Adipose tissue (tissue), 3 donors: ENCODE data around the gene PRICKLE2. TPM values are rescaled to one million over a fixed set of nuclear protein-coding genes. Genes with fewer than 3 reads are reported as not detected.

ENCODE experiments used
- H3K27ac ChIP-seq: one replicate; pipeline ENCODE4 v1.5.1; 2013; ENCODE audit warnings: low read depth, low read length
- WGBS, 3 donors: extraction: QIAGEN DNeasy Blood & Tissue Kit; methylation state at CpG; one replicate each; pipeline ENCODE4 v1.1.7; 2013; 5-methylcytosine and 5-hydroxymethylcytosine counted together
- polyA plus RNA-seq, 3 donors: library from polyadenylated mRNA; stranded (reverse); fragments of 200-250 nt; gene quantifications; one replicate each; pipeline ENCODE4 v1.2.3, GENCODE V29; 2013
- donor health status: healthy with polysubstance abuse.
- donor health status: Bipolar disorder and iron deficiency.
- donor health status: healthy.

The PRICKLE2 gene
- polyA plus RNA-seq, 3 donors = 2.2 to 13.2 (median 9.8) TPM

- 48 to 71% (median 61%) methylated on average over 4 of the region's 4 CpGs for WGBS, 3 donors
- H3K27ac ChIP-seq = no peak overlapping the region
These were observed 146.3 kb downstream of the PRICKLE2 start for GRCh38 chr3:64078966-64079365.

- WGBS, 3 donors = 88 to 91% (median 90%) methylated on average over 6 of the region's 6 CpGs
- no peak overlapping the region for H3K27ac ChIP-seq
These were observed 150.2 kb downstream of the PRICKLE2 start for GRCh38 chr3:64074895-64075679.

- no peak overlapping the region for H3K27ac ChIP-seq
- WGBS, 3 donors = 48 to 81% (median 55%) methylated on average over 3 of the region's 3 CpGs
These were observed 151.2 kb downstream of the PRICKLE2 start for GRCh38 chr3:64074060-64074459.

- WGBS, 3 donors = 30 to 42% (median 31%) methylated on average over 1 of the region's 1 CpG
- H3K27ac ChIP-seq = no peak overlapping the region
These were observed 152.0 kb downstream of the PRICKLE2 start for GRCh38 chr3:64073158-64073761.

GRCh38 chr3:64072126-64072525, 153.1 kb downstream of the PRICKLE2 start:
- no peak overlapping the region for H3K27ac ChIP-seq
- 56 to 91% (median 75%) methylated on average over 2 of the region's 2 CpGs for WGBS, 3 donors

GRCh38 chr3:64070704-64071103, 154.6 kb downstream of the PRICKLE2 start:
- H3K27ac ChIP-seq = no peak overlapping the region

DNA sequence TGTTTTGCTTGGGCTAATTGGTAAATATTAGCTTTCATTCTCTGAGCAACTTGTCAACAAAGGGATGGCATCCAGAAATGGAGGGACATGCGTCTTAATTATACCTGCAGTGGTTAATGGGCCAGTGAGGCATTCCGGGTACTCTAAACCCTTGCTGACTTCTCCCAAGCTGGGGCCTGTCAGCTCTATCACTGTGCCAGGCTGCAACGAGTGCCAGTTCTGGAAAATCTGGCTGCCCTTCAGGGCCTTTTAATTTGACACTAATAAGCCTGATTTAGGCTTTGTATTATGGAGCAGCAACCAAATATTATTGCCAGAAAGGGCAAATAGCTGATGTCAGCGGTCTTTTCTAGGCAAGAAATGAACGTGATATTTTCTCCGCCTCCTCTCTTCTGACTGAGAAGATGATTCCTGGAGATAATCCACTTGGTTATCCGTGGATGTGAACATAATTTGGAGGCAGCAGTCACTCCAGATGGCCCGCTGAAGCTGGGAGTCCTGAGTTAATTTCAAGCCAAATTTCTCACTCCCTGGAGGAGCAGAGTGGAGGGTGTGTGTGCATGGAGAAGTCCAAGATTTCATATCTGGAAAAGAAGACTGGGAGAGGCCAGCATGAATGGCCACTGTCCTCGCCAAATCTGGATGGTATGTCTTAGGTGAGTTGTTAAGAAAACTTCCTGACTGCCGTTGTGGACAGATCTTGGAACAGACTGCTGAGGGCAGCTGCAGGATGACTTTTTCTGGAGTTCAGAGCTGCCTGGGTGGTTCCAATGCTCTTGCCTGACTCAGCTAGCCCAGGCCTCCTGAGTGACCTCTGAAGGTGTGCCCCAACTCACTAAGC, 157.5 kb downstream of the PRICKLE2 start:
- no peak overlapping the region for H3K27ac ChIP-seq
- 55 to 65% (median 65%) methylated on average over 10 of the region's 10 CpGs for WGBS, 3 donors

GRCh38 chr3:64064804-64065203, 160.5 kb downstream of the PRICKLE2 start:
- WGBS, 3 donors = 89 to 99% (median 94%) methylated on average over 2 of the region's 2 CpGs
- H3K27ac ChIP-seq = no peak overlapping the region

GRCh38 chr3:64063983-64064438, 161.3 kb downstream of the PRICKLE2 start:
- H3K27ac ChIP-seq = no peak overlapping the region
- WGBS, 3 donors = 72 to 86% (median 82%) methylated on average over 2 of the region's 2 CpGs

- 50 to 78% (median 72%) methylated on average over 5 of the region's 5 CpGs for WGBS, 3 donors
- H3K27ac ChIP-seq = no peak overlapping the region
These were observed 161.9 kb downstream of the PRICKLE2 start for GRCh38 chr3:64063207-64063982.

- WGBS, 3 donors = 77 to 85% (median 77%) methylated on average over 5 of the region's 5 CpGs
- no peak overlapping the region for H3K27ac ChIP-seq
These were observed 163.6 kb downstream of the PRICKLE2 start for GRCh38 chr3:64061628-64062027.

DNA sequence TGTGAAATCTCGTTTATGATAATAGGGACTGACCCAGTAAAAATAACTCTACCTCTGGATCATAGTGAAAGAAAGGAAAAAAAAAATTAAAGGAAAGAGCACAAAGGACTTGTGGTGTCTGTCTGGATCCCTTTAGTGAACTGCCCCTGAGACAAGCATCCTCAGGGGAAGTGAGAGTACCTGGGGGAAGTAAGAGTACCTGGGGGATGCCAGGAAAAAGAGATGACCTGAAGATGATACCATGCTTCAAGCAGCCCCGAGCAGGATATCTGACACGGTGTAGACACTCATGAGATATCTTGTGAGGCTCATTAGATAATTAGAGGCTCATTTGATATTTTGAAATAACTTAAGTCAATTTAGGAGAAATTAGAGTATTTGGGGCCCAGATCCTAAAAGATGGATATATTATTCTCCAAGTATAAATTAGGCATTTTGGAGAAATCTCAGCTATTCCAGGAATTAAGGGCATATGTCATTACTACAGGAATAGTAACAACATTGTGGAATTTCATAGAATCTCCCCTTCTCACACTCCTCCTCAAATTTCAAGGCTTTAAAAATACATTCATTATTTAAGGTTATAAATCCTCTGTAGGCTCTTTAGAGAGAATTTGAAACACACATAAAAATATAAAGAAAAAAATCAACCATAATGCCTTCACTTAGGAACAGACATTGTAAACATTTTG, 165.6 kb downstream of the PRICKLE2 start:
- WGBS, 3 donors = 77 to 79% (median 79%) methylated on average over 3 of the region's 3 CpGs
- no peak overlapping the region for H3K27ac ChIP-seq

DNA sequence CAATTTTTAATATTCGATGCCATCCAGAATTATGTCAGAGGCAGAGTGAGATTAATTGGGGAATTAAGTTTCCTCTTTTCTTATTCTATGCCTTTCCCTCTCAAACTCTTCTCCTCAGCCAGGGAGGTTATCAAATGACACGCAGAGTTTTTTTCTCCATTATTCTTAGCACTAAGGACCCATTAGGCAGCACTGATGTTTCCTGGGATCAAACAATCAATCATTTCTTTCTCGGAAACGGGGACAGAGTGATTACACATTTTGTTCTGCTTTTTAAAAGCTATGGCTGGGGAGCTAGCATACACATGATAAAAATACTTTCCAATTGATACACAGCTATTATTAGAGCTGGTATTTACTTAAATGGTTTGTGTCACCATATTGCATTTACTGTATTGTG, 166.7 kb downstream of the PRICKLE2 start:
- H3K27ac ChIP-seq = no peak overlapping the region
- 31 to 56% (median 36%) methylated on average over 4 of the region's 4 CpGs for WGBS, 3 donors

DNA sequence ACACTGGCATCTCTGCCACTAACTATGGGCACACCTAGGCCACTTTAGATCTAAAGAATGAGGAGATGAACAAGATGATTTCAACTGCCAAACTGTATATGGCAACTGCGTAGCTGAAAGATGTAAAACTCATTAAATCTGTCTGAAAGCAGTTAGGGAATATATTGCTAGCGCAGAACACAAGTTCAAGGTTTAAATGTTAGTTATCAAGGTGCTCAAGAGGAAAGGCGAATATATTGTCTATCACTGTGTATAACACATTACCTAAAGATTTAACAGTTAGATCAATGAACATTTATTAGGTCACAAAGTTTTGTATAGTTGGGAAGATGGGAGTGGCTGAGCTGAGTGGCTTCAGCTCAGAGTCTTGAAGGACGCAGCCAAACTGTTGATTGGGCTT, 168.0 kb downstream of the PRICKLE2 start:
- 95 to 97% (median 97%) methylated on average over 4 of the region's 4 CpGs for WGBS, 3 donors
- H3K27ac ChIP-seq = no peak overlapping the region

DNA sequence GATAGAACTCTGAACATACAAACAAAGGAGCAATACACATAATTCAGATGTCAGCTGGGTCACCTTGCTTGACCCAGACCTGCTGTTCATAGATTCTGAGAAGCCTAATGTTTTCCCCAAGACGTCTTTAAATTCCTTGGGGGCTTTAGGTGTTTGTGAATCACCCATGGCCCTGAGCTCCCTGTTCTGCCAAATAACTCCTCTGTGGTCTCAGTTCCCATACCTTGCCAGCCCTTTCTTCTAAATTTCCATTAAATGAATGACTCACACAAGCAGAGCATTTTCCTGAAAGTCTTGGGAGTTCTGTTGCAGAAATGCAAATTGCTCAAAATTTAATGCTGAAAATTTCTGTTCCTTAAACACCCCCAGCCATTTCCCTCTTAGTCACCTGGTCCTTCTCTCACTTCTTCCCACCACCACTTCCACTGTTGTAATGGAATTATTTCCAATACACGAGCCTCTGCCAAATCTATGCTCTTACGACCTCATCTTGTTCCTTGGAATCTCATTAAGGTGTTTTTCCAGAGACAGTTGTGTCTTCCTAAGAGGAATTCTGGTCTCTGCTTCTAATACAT, 168.6 kb downstream of the PRICKLE2 start:
- WGBS, 3 donors = 61 to 67% (median 61%) methylated on average over 3 of the region's 3 CpGs
- H3K27ac ChIP-seq = no peak overlapping the region

DNA sequence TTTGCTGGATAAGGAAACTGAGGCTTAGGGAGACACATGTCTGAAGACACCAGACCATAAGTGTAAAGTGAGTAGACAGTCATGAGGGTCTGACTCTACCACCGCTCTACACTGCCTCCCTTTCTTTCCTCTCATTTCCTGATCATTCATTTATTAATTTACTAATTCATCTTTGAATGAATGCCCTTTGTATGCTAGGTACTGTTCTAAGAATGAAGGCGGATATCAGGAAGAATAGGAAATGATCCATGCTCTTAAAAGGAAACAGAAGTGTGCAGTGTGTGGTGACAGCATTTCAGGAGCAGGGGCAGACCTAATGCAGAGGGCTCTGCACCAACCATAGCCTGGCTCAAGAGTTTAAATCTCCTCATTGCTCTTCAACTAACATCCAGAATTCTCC, 170.2 kb downstream of the PRICKLE2 start:
- H3K27ac ChIP-seq = no peak overlapping the region
- WGBS, 3 donors = 78 to 91% (median 78%) methylated on average over 2 of the region's 2 CpGs

- WGBS, 3 donors = 69 to 72% (median 70%) methylated on average over 3 of the region's 3 CpGs
- no peak overlapping the region for H3K27ac ChIP-seq
These were observed 170.8 kb downstream of the PRICKLE2 start for GRCh38 chr3:64054488-64054887.

DNA sequence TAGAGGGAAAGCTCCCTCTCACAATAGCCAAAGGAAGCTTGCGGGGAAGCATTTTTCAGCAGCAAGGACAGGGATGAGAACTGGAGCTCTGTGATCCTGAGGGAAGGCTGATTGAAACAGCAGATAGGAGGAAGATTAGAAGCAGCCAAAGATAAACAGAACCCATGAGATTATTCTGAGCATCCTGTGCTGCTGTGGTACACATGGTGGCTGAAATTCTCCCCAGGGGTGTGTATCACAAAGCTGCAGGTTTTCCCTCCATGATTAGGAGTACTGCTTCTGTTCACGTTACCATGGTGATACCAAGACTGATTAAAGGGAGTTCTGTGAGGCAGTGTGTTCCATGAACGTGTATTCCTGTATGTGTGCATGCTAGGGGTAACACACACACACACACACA, 171.7 kb downstream of the PRICKLE2 start:
- 63 to 85% (median 80%) methylated on average over 3 of the region's 3 CpGs for WGBS, 3 donors
- H3K27ac ChIP-seq = no peak overlapping the region
